Left lung (tissue), 10 donors: ENCODE data around the gene CFAP161. TPM values are rescaled to one million over a fixed set of nuclear protein-coding genes. Genes with fewer than 3 reads are reported as not detected.

Experiments
- ATAC-seq: fragments of 200-7000 bp; cut with Tn5 transposase; one replicate; pipeline ENCODE4 v1.9.1; 2020; ENCODE audit warnings: moderate library complexity
- DNase-seq, 4 donors: peaks; one replicate each; pipeline ENCODE4 v3.0.0-alpha.2; 2013 to 2020
- H3K27ac ChIP-seq, 2 donors: fragments of 200-600 bp; sonication (generic) in 1 of 2; one replicate each; pipeline versions ENCODE4 v1.5.0 to v1.8.0; 2020 to 2021
- H3K27me3 ChIP-seq, 2 donors: fragments of 200-600 bp; sonication (generic) in 1 of 2; one replicate each; pipeline versions ENCODE4 v1.5.0 to v1.8.0; 2020 to 2021
- H3K36me3 ChIP-seq, 2 donors: fragments of 200-600 bp; sonication (generic) in 1 of 2; one replicate each; pipeline versions ENCODE4 v1.5.0 to v1.8.0; 2020 to 2021
- H3K4me1 ChIP-seq, 2 donors: fragments of 200-600 bp; one replicate each; pipeline ENCODE4 v1.8.0; 2021
- H3K4me3 ChIP-seq, 2 donors: fragments of 200-600 bp; sonication (generic) in 1 of 2; one replicate each; pipeline versions ENCODE4 v1.5.0 to v1.8.0; 2020 to 2021; ENCODE audit warnings: mild to moderate bottlenecking in 1 of 2
- H3K9me3 ChIP-seq, 2 donors: fragments of 200-600 bp; sonication (generic) in 1 of 2; one replicate each; pipeline versions ENCODE4 v1.5.0 to v1.8.0; 2020 to 2021
- intact Hi-C, 2 donors: fragments of 100-400 bp; cut with DNase I; formaldehyde crosslinking; loops; one replicate each; pipeline versions ENCODE4 v1.11.2 to v1.14.2; 2022
- polyA plus RNA-seq, 6 donors: library from polyadenylated mRNA; unstranded; fragments of 120-200 nt; gene quantifications; one replicate each; pipeline ENCODE4 v1.2.1, GENCODE V29; 2013; ENCODE audit not compliant: insufficient read length in 6 of 6
- total RNA-seq, 2 donors: library from RNA; stranded (reverse); fragmentation: NEBNext Ultra II Directional; extraction: Animal tissue kit (Norgen Biotek cat#: 25700); gene quantifications; one replicate each; pipeline ENCODE4 v1.2.1, GENCODE V29; 2021
- TF ChIP-seq, protein P1 (sequence below), 2 donors: fragments of 200-600 bp; sonication (generic) in 1 of 2; IDR thresholded peaks; one replicate each; pipeline versions ENCODE4 v1.5.0 to v1.8.0; 2021; ENCODE audit warnings: antibody characterized with exemption in 2 of 2
- donor health status: DM: no; HTN: yes; CAD: no.
- donor health status: DM: no; HTN: no; CAD: no.

The CFAP161 gene
- total and polyA plus RNA-seq, 8 donors = 0.64 to 12.2 (median 5.7) TPM

DNA sequence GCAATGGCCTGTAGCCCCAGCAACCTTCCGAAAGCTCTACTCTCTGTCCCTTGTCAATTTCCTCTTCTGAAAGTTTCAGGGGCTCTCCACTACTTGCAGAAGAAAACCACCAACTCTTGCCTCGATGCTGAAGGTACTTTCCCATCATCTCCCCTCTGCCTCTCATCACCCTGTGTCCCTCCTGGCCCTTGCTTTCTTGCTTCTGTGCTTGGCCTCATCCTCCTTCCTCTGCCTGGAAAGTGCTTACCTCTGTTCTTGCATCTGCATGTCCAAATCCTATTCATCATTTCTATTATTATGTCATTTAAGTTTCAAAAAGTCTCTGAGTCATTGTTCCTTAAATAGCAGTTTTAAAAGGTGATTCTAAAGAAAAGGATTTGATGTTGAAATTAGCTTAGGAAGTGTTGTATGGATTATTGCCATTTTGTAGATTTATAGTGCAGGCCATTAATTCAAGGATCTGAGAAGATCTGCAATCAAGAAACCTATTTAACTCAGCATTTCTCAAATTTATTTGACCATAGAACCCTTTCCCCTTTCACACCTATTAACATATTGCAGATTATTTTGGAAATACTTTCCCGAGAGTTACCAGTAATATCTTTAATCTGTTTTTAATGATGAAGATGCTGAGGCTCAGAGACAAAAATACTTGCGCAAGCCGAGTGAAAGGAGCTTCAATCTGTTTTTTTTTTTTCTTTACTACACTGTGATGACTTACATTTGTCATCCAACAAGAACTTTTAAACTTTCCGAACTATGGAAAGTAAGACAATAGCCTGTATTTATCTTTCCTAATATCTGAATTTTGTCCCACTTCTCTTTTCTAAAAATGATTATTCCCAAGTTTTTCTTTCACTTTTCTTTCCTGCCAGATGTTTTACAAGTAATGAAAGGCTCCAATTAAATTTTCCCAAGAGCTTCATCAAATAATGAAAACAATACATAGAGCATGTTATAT, 22.3 kb upstream of the CFAP161 start:
- no peak for ATAC-seq
- no peaks in the 10 kb centered on the region for H3K9me3 ChIP-seq
- no peaks in the 10 kb centered on the region for H3K36me3 ChIP-seq
- DNase-seq = no peak
- TF ChIP-seq, protein P1, sequence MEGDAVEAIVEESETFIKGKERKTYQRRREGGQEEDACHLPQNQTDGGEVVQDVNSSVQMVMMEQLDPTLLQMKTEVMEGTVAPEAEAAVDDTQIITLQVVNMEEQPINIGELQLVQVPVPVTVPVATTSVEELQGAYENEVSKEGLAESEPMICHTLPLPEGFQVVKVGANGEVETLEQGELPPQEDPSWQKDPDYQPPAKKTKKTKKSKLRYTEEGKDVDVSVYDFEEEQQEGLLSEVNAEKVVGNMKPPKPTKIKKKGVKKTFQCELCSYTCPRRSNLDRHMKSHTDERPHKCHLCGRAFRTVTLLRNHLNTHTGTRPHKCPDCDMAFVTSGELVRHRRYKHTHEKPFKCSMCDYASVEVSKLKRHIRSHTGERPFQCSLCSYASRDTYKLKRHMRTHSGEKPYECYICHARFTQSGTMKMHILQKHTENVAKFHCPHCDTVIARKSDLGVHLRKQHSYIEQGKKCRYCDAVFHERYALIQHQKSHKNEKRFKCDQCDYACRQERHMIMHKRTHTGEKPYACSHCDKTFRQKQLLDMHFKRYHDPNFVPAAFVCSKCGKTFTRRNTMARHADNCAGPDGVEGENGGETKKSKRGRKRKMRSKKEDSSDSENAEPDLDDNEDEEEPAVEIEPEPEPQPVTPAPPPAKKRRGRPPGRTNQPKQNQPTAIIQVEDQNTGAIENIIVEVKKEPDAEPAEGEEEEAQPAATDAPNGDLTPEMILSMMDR (IDR thresholded peaks at IDR 0.05) = no peak
- no peaks in the 10 kb centered on the region for H3K27me3 ChIP-seq
- no peak overlapping the region for H3K4me3 ChIP-seq
- H3K4me1 ChIP-seq = peaks cover 0 to 25% of the 10 kb centered on the region in 2 donors
- no peak overlapping the region for H3K27ac ChIP-seq
- intact Hi-C loops = no loop called here

GRCh38 chr15:81113204-81113657, 20.8 kb upstream of the CFAP161 start:
- intact Hi-C loops = no loop called here
- Histone ChIP-seq H3K4me1 (peaks cover 0 to 11% of the 10 kb centered on the region in 2 donors), H3K9me3 (no peaks in the 10 kb centered on the region), H3K27ac (no peak overlapping the region), H3K27me3 (peaks cover 3 to 12% of the 10 kb centered on the region in 2 donors), H3K4me3 (no peak overlapping the region), H3K36me3 (no peaks in the 10 kb centered on the region)
- ATAC-seq (no peak), DNase-seq (no peak)
- TF ChIP-seq, protein P1 (IDR thresholded peaks at IDR 0.05) = no peak

DNA sequence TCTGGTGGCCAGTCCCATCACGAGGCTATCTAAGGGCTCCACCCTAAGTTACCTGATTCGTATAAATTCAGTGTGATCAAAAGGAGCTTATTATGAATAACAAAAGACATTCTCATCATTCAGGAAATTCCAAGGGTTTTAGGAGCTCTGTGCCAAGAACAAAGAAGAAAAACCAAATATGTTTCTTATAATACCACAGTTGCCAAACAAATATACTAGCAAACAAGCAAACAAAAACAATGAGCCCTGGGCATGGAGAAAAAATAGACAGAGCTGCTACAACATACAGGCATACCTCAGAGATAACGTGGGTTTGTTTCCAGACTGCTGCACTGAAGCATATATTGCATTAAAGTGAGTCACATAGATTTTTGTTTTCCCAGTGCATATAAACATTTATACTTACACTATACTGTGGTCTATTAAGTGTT, 20.2 kb upstream of the CFAP161 start:
- H3K4me1 ChIP-seq = peaks cover 0 to 9% of the 10 kb centered on the region in 2 donors
- no peak overlapping the region for H3K27ac ChIP-seq
- H3K27me3 ChIP-seq = peaks cover 7 to 18% of the 10 kb centered on the region in 2 donors
- no peak overlapping the region for H3K4me3 ChIP-seq
- intact Hi-C loops = no loop called here
- TF ChIP-seq, protein P1 (IDR thresholded peaks at IDR 0.05) = no peak
- DNase-seq (no peak), ATAC-seq (no peak)
- H3K36me3 ChIP-seq = no peaks in the 10 kb centered on the region
- no peaks in the 10 kb centered on the region for H3K9me3 ChIP-seq

- intact Hi-C loops = no loop called here
- no peak overlapping the region for H3K4me3 ChIP-seq
- H3K27me3 ChIP-seq = peaks cover 14 to 30% of the 10 kb centered on the region in 2 donors
- TF ChIP-seq, protein P1 (IDR thresholded peaks at IDR 0.05) = no peak
- no peaks in the 10 kb centered on the region for H3K36me3 ChIP-seq
- H3K9me3 ChIP-seq = no peaks in the 10 kb centered on the region
- DNase-seq (no peak), ATAC-seq (peak; percentile 53)
- H3K4me1 ChIP-seq = peaks cover 0 to 9% of the 10 kb centered on the region in 2 donors
- no peak overlapping the region for H3K27ac ChIP-seq
These were observed 18.8 kb upstream of the CFAP161 start for GRCh38 chr15:81115054-81115939.
